Muscle of back (tissue), 11 donors: Measurements from ENCODE around the gene PRPS1L1. TPM values are rescaled to one million over a fixed set of nuclear protein-coding genes. Genes with fewer than 3 reads are reported as not detected.

Experiments used
- DNase-seq, 3 donors: peaks; one replicate each; pipeline versions ENCODE4 v3.0.0 to v3.0.0-alpha.2; 2013
- polyA plus RNA-seq, 10 donors: library from polyadenylated mRNA; unstranded; fragments of 120-200 nt; gene quantifications; one replicate each; pipeline ENCODE4 v1.2.1, GENCODE V29; 2013; ENCODE audit not compliant: insufficient read length in 10 of 10

PRPS1L1 gene
- polyA plus RNA-seq, 10 donors, result not detected

GRCh38 chr7:18016547-18017444 is 10.8 kb downstream of the PRPS1L1 start:
- no peak for DNase-seq

GRCh38 chr7:18013936-18014335 is 13.7 kb downstream of the PRPS1L1 start:
- peak in 1 of 3 donors; percentile 16 for DNase-seq

- no peak for DNase-seq
Observed at GRCh38 chr7:18004372-18004771, 23.3 kb downstream of the PRPS1L1 start.

GRCh38 chr7:18003286-18003994 is 24.2 kb downstream of the PRPS1L1 start:
- DNase-seq, result no peak

- DNase-seq, result no peak
Observed at GRCh38 chr7:17998692-17999091, 29.0 kb downstream of the PRPS1L1 start.

- no peak for DNase-seq
Observed at GRCh38 chr7:17996442-17997223, 31.0 kb downstream of the PRPS1L1 start.

GRCh38 chr7:17996040-17996439 is 31.6 kb downstream of the PRPS1L1 start:
- DNase-seq, result no peak

GRCh38 chr7:17994079-17994850 is 33.4 kb downstream of the PRPS1L1 start:
- DNase-seq, result no peak

GRCh38 chr7:17991866-17992648 is 35.6 kb downstream of the PRPS1L1 start:
- no peak for DNase-seq

- no peak for DNase-seq
Observed at GRCh38 chr7:17990761-17991160, 36.9 kb downstream of the PRPS1L1 start.

- DNase-seq, result no peak
Observed at GRCh38 chr7:17989546-17989945, 38.1 kb downstream of the PRPS1L1 start.

- no peak for DNase-seq
Observed at GRCh38 chr7:17988858-17989257, 38.8 kb downstream of the PRPS1L1 start.

- DNase-seq, result no peak
Observed at GRCh38 chr7:17988141-17988540, 39.5 kb downstream of the PRPS1L1 start.

- DNase-seq, result peak in 1 of 3 donors; percentile 50
Observed at GRCh38 chr7:17986851-17987250, 40.8 kb downstream of the PRPS1L1 start.

GRCh38 chr7:17985473-17986239 is 42.0 kb downstream of the PRPS1L1 start:
- DNase-seq, result no peak

- DNase-seq, result no peak
Observed at GRCh38 chr7:17984288-17984687, 43.4 kb downstream of the PRPS1L1 start.

GRCh38 chr7:17983221-17984062 is 44.2 kb downstream of the PRPS1L1 start:
- peak in 1 of 3 donors; percentile 21 for DNase-seq

GRCh38 chr7:17976952-17977351 is 50.7 kb downstream of the PRPS1L1 start:
- DNase-seq, result no peak
